NCI-H2107 treated with DMSO at 0.1 percent for 48 hours (cell line): ENCODE data around the gene BAAT.

Experiments used
- DNase-seq: peaks from one replicate; lab custom pipeline; 2025; ENCODE audit not compliant: unreplicated experiment; lab: John Stamatoyannopoulos, UW

Gene BAAT

GRCh38 chr9:101398930-101399642 lies 14.3 kb upstream of the BAAT start:
- no peak for DNase-seq

GRCh38 chr9:101398068-101398929 lies 13.5 kb upstream of the BAAT start, which contains the start of the genes MRPL50 and ZNF189:
MRPL50 (minus strand) TSS chr9:101398618; CDS start chr9:101398592, 26 bp downstream.
ZNF189 (plus strand) TSS chr9:101398851; CDS start chr9:101399157, 306 bp downstream.
- DNase-seq, result peak; percentile 98

- DNase-seq, result no peak
Observed at GRCh38 chr9:101397746-101398067, 12.9 kb upstream of the BAAT start.

- no peak for DNase-seq
Observed at GRCh38 chr9:101394687-101395086, 9.9 kb upstream of the BAAT start.

GRCh38 chr9:101393135-101393534 lies 8.3 kb upstream of the BAAT start:
- no peak for DNase-seq

- peak; percentile 49 for DNase-seq
Observed at GRCh38 chr9:101388507-101388993, 3.7 kb upstream of the BAAT start.

GRCh38 chr9:101387871-101388506 lies 3.2 kb upstream of the BAAT start:
- peak; percentile 82 for DNase-seq

- no peak for DNase-seq
Observed at GRCh38 chr9:101383361-101383760, 1.4 kb downstream of the BAAT start.

- no peak for DNase-seq
Observed at GRCh38 chr9:101381833-101382342, 2.9 kb downstream of the BAAT start.

- no peak for DNase-seq
Observed at GRCh38 chr9:101381118-101381517, 3.7 kb downstream of the BAAT start.

GRCh38 chr9:101380295-101380694 lies 4.5 kb downstream of the BAAT start:
- no peak for DNase-seq

- no peak for DNase-seq
Observed at GRCh38 chr9:101376111-101376848, 8.5 kb downstream of the BAAT start.

GRCh38 chr9:101375546-101375945 lies 9.3 kb downstream of the BAAT start:
- no peak for DNase-seq

GRCh38 chr9:101372327-101373118 lies 12.3 kb downstream of the BAAT start:
- peak; percentile 61 for DNase-seq

- DNase-seq, result no peak
Observed at GRCh38 chr9:101371813-101372212, 13.0 kb downstream of the BAAT start.

GRCh38 chr9:101369884-101370531 lies 14.8 kb downstream of the BAAT start:
- DNase-seq, result no peak

GRCh38 chr9:101369286-101369685 lies 15.5 kb downstream of the BAAT start:
- DNase-seq, result no peak

GRCh38 chr9:101367323-101367722 lies 17.5 kb downstream of the BAAT start:
- DNase-seq, result no peak

- DNase-seq, result no peak
Observed at GRCh38 chr9:101366038-101366756, 18.6 kb downstream of the BAAT start.
